Stomach smooth muscle (tissue), 2 donors: ENCODE data around the gene FHIP2A.
A peak's percentile ranks its signal among the peaks of the same experiment; 100 is the strongest.

Experiments used
- H3K27ac ChIP-seq: one replicate; pipeline ENCODE4 v1.7.0; 2013; ENCODE audit warnings: mild to moderate bottlenecking, low read length, inconsistent platforms
- H3K27me3 ChIP-seq, 2 donors: one replicate each; pipeline ENCODE4 v1.7.0; 2013; ENCODE audit warnings: low read length in 2 of 2; ENCODE audit not compliant: insufficient read depth in 2 of 2, control insufficient read depth in 1 of 2
- H3K36me3 ChIP-seq, 2 donors: one replicate each; pipeline ENCODE4 v1.7.0; 2013; ENCODE audit warnings: low read length in 2 of 2; ENCODE audit not compliant: control insufficient read depth in 2 of 2, insufficient read depth in 2 of 2
- H3K4me1 ChIP-seq: one replicate; pipeline ENCODE4 v1.7.0; 2013; ENCODE audit warnings: low read length; ENCODE audit not compliant: control insufficient read depth, insufficient read depth
- H3K4me3 ChIP-seq, 2 donors: one replicate each; pipeline ENCODE4 v1.7.0; 2013; ENCODE audit warnings: low read length in 2 of 2
- H3K9ac ChIP-seq, 2 donors: one replicate each; pipeline ENCODE4 v1.7.0; 2013; ENCODE audit warnings: low read length in 2 of 2, mild to moderate bottlenecking in 1 of 2
- H3K9me3 ChIP-seq, 2 donors: one replicate each; pipeline ENCODE4 v1.7.0; 2013; ENCODE audit warnings: low read length in 2 of 2; ENCODE audit not compliant: control insufficient read depth in 2 of 2
- donor health status: healthy.
- donor health status: Pancreatic carcinoma.

FHIP2A gene

DNA sequence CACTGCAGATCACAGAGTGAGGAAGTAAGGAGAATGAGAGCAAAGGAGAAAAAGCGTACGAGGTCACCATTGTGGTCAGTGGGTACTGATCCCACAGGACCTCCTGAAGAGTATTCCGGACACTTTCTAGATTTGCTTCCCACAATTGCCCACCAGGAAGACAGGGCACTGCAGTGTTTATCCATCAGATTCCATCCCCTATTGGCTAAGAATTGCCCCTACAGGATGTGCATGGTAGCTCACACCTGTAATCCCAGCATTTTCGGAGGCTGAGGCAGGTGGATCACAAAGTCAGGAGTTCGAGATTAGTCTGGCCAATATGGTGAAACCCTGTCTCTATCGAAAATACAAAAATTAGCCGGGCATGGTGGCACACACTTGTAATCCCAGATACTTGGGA is 5.3 kb upstream of the FHIP2A start:
- Histone ChIP-seq H3K4me3 (no peak overlapping the region), H3K36me3 (no peaks in the 10 kb centered on the region), H3K9me3 (no peaks in the 10 kb centered on the region), H3K4me1 (no peaks in the 10 kb centered on the region), H3K27ac (no peak overlapping the region), H3K9ac (no peak overlapping the region), H3K27me3 (no peaks in the 10 kb centered on the region)

DNA sequence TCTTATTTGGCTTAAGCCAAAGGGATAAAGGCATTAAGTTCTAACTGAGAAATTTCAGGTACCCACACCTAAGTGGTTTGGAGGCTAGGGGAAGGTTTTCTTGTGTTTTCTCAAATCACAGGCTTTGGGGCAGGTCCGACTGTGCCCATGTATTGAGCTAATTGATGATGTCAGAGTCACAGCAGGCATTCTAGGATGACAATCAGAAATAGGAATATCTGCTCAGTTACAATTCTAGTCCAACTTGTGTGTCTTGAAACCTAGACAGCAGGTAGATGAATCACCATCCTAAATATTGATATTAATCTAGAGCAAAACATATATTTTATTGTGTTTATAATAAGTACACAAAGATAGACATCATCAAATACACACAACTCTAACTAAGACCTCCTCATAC is 2.3 kb upstream of the FHIP2A start:
- no peak overlapping the region for H3K27ac ChIP-seq
- H3K9me3 ChIP-seq = no peaks in the 10 kb centered on the region
- H3K4me1 ChIP-seq = peaks cover 3% of the 10 kb centered on the region
- H3K4me3 ChIP-seq = no peak overlapping the region
- no peaks in the 10 kb centered on the region for H3K27me3 ChIP-seq
- H3K36me3 ChIP-seq = no peaks in the 10 kb centered on the region
- H3K9ac ChIP-seq = no peak overlapping the region

- H3K36me3 ChIP-seq = no peaks in the 10 kb centered on the region
- peak overlapping the region; percentile 76 for H3K27ac ChIP-seq
- no peaks in the 10 kb centered on the region for H3K27me3 ChIP-seq
- no peaks in the 10 kb centered on the region for H3K9me3 ChIP-seq
- H3K9ac ChIP-seq = peak overlapping the region; percentile 89 to 91
- peaks cover 3% of the 10 kb centered on the region for H3K4me1 ChIP-seq
- H3K4me3 ChIP-seq = peak overlapping the region; percentile 89 to 91
These were observed 399 bp downstream of the FHIP2A start for GRCh38 chr10:114821915-114822443.

DNA sequence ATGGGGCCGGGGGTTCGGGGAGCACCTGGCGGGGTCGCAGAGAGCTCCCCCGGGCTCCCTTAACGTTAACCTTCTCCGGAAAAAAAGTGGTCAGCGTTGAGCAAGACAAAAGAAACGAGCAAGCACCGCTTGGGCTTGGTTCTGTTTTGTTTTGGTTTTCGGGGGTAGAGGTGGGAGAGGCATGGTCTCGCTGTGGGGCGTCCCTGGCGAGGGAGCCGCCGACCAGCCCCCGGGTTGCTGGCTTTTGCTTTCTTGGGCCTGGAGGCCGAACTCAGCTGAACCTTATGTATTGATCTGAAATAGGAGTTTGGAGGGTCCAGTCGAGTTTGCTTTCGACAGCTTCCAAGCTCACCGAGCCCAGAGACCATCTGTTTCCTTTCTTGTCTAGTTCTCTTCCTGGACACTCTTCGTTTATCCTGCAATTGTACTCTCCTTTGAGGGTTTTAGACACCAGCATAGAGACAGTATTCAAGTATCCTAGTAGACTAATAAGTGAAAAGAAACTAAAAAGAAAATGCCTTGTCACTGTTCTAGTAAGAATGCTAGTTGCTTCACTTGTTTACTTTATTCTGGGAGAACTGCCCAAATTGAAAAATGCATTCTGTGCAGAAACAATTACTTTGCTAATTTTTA is 980 bp downstream of the FHIP2A start:
- peak overlapping the region; percentile 89 to 91 for H3K4me3 ChIP-seq

GRCh38 chr10:114823077-114823463 is 1.5 kb downstream of the FHIP2A start:
- Histone ChIP-seq H3K9ac (peak overlapping the region; percentile 89 to 91), H3K27ac (peak overlapping the region; percentile 76), H3K27me3 (no peaks in the 10 kb centered on the region), H3K36me3 (no peaks in the 10 kb centered on the region), H3K9me3 (no peaks in the 10 kb centered on the region), H3K4me1 (peaks cover 3% of the 10 kb centered on the region), H3K4me3 (peak overlapping the region; percentile 89 to 91)

More for the DNA sequence above, 980 bp downstream of the FHIP2A start:
- H3K27me3 ChIP-seq = no peaks in the 10 kb centered on the region
- H3K4me1 ChIP-seq = peaks cover 3% of the 10 kb centered on the region
- peak overlapping the region; percentile 89 to 91 for H3K9ac ChIP-seq
- H3K27ac ChIP-seq = peak overlapping the region; percentile 76
- H3K36me3 ChIP-seq = no peaks in the 10 kb centered on the region
- no peaks in the 10 kb centered on the region for H3K9me3 ChIP-seq

- H3K27me3 ChIP-seq = no peaks in the 10 kb centered on the region
- peaks cover 3% of the 10 kb centered on the region for H3K4me1 ChIP-seq
- H3K27ac ChIP-seq = no peak overlapping the region
- no peak overlapping the region for H3K9ac ChIP-seq
- no peaks in the 10 kb centered on the region for H3K9me3 ChIP-seq
- no peaks in the 10 kb centered on the region for H3K36me3 ChIP-seq
- no peak overlapping the region for H3K4me3 ChIP-seq
These were observed 2.8 kb downstream of the FHIP2A start for GRCh38 chr10:114824391-114824790.

- no peak overlapping the region for H3K27ac ChIP-seq
- H3K4me3 ChIP-seq = no peak overlapping the region
- H3K4me1 ChIP-seq = peaks cover 3% of the 10 kb centered on the region
These were observed 4.1 kb downstream of the FHIP2A start for GRCh38 chr10:114825513-114826253.

DNA sequence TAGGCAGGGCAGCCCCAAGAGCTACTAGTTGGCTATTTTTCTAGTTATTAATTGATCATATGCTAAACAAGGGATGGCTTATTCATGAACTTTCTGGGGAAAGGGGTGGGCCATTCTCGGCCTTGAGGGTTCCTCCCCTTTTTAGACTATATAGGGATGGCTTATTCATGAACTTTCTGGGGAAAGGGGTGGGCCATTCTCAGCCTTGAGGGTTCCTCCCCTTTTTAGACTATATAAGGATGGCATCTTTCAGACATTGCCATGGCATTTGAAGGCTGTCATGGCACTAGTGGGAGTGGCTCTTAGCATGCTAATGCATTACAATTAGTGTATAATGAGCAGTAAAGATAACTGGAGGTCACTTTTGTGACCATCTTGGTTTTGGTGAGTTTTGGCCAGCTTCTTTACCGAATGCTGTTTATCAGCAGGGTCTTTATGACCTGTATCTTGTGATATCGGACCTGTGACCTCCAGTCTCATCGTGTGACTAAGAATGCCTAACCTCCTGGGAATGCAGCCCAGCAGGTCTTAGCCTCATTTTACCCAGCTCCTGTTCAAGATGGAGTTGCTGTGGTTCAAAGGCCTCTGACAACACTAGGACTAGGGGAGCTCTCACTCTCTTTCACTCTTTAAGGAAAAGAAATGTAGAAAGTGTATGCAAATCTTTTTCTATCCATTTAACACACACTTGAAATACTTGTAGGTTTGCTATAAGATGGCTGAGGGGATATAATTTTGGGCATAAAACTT is 7.8 kb downstream of the FHIP2A start:
- no peak overlapping the region for H3K4me3 ChIP-seq
- H3K27ac ChIP-seq = no peak overlapping the region
- H3K9ac ChIP-seq = no peak overlapping the region
- no peaks in the 10 kb centered on the region for H3K4me1 ChIP-seq
- H3K27me3 ChIP-seq = no peaks in the 10 kb centered on the region
- peaks cover 2 to 3% of the 10 kb centered on the region in 2 donors for H3K36me3 ChIP-seq
- H3K9me3 ChIP-seq = no peaks in the 10 kb centered on the region

More at GRCh38 chr10:114825513-114826253, 4.1 kb downstream of the FHIP2A start:
- H3K36me3 ChIP-seq = no peaks in the 10 kb centered on the region
- no peaks in the 10 kb centered on the region for H3K27me3 ChIP-seq
- no peaks in the 10 kb centered on the region for H3K9me3 ChIP-seq
- H3K9ac ChIP-seq = no peak overlapping the region

DNA sequence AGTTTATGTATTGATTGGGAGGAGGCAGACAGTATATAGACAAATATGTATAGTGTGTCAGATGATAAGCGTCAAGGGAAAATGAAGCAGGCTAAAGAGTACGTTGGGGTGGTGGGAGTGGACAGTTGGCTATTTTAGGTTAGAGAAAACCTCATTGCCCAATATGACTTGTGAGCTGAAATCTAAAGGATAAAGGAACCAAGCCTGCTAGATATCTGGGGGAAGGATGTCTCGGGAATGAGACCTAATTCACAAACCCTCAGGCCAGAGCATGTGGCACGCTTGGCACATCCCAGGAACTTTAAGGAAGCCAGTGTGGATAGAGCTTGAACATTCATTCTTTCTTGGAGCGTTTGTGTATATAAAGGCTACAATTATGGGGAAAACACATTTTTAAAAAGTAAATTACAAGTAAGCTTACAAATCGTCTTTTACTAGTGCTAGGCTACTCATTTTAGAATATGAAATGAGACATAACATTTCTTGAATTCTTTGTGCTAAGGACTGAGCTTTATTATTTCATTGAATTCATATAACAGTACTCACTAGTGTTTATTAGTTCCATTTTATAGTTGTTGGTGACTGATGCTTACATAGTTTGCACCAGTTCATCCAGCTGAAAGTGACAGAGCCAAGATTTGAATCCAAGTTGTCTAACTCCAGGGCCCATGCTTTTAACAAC is 9.7 kb downstream of the FHIP2A start:
- no peaks in the 10 kb centered on the region for H3K27me3 ChIP-seq
- no peak overlapping the region for H3K27ac ChIP-seq
- H3K4me3 ChIP-seq = no peak overlapping the region
- no peaks in the 10 kb centered on the region for H3K9me3 ChIP-seq
- H3K9ac ChIP-seq = no peak overlapping the region
- peaks cover 5 to 6% of the 10 kb centered on the region in 2 donors for H3K36me3 ChIP-seq
- no peaks in the 10 kb centered on the region for H3K4me1 ChIP-seq

GRCh38 chr10:114837690-114838089 is 16.1 kb downstream of the FHIP2A start:
- no peaks in the 10 kb centered on the region for H3K4me1 ChIP-seq
- no peaks in the 10 kb centered on the region for H3K9me3 ChIP-seq
- no peak overlapping the region for H3K27ac ChIP-seq
- no peak overlapping the region for H3K9ac ChIP-seq
- no peak overlapping the region for H3K4me3 ChIP-seq
- H3K27me3 ChIP-seq = no peaks in the 10 kb centered on the region
- peaks cover 21 to 22% of the 10 kb centered on the region in 2 donors for H3K36me3 ChIP-seq
